GM21619 (cell line): Measurements from ENCODE around the gene SRSF7.
"Not testable (repeated sequence)": the region's sequence is repeated elsewhere in the genome, so short reads cannot be mapped to it uniquely, and the experiment has no call there.

ENCODE experiments used
- ATAC-seq: cut with Tn5 transposase; IDR thresholded peaks from one replicate; pipeline ENCODE4 v1.9.1; 2021; ENCODE audit not compliant: unreplicated experiment

SRSF7 gene

GRCh38 chr2:38734299-38735058, 16.7 kb downstream of the SRSF7 start:
- no peak for ATAC-seq

GRCh38 chr2:38733300-38733971, 17.7 kb downstream of the SRSF7 start:
- ATAC-seq = no peak

- no peak for ATAC-seq
These were observed 19.4 kb downstream of the SRSF7 start for GRCh38 chr2:38731684-38732221.

DNA sequence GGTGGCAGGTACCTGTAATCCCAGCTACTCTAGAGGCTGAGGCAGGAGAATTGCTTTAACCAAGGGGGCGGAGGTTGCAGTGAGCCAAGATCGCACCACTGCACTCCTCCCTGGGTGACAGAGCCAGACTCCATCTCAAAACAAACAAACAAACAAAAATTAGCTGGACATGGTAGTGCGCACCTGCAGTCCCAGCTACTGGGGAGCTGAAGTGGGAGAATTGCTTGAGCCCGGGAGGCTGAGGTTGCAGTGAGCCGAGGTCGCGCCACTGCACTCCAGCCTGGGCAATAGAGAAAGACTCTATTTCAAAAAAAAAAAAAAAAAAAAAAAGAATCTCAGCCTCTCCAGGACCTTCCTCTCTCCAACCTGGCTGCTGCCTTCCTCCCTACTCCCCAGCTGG, 20.1 kb downstream of the SRSF7 start:
- no peak for ATAC-seq

GRCh38 chr2:38728694-38729093, 22.5 kb downstream of the SRSF7 start:
- no peak for ATAC-seq

- ATAC-seq = no peak
These were observed 23.5 kb downstream of the SRSF7 start for GRCh38 chr2:38727661-38728060.

GRCh38 chr2:38723173-38723572, 28.0 kb downstream of the SRSF7 start:
- peak; percentile 61 for ATAC-seq

DNA sequence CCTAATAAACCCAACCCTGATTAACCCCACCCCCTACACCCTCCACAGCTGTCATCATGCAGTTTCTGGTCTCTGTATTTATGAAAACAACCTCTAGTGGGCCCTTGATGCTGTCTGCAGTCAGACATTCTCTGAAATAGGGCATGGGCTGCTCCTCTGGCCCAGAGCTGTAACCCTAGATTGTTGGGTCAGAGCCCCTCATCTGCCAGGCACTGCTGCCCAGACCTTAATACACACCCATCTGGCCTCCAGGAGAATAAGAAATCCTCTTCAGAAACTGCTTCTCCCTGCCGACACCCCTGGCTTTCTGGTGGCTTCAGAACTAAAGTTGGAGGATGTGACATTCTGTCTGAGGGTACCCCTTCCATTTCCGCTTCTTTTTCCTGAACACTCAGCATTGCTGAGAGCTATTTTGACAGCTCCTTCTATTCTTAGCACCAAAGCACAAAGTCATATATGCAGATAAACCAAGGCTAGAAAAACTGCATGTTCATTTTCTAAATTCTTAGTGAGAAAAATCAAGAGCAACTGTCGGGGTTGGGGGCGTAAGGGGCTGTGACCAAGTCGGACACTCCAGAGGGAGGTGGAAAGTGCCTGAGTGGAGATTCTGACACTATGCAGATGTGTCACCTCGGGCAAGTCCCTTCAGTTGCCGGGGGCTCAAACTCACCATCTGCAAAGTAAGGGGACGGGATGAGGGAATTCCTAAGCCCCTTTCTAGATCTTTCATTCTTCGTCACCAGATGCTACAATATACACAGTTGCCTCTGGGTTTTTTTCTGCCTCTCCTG, 28.7 kb downstream of the SRSF7 start:
- ATAC-seq = peak; percentile 48

GRCh38 chr2:38720613-38721241, 30.4 kb downstream of the SRSF7 start:
- ATAC-seq = no peak

- no peak for ATAC-seq
These were observed 31.5 kb downstream of the SRSF7 start for GRCh38 chr2:38719706-38720105.

DNA sequence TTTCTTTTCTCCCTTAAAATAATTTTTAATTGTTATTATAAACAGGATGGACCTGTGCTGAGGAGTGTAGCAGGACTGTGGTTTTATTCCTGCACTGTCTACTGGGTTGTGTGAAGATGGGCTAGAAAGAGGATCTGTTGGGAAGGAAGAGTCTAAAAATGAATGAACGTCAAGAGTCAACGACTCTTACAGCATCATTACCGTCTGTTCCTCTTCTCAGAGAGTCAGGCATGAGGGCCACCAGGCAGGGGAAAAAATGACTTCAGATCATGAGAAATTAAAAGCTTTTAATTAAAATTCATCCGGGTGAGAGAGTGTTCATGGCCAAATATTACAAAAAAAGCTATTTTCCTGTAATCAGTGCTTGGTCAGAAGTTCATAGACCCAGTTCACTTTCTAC, 32.6 kb downstream of the SRSF7 start:
- ATAC-seq = no peak

GRCh38 chr2:38716185-38716584, 35.0 kb downstream of the SRSF7 start:
- no peak for ATAC-seq

DNA sequence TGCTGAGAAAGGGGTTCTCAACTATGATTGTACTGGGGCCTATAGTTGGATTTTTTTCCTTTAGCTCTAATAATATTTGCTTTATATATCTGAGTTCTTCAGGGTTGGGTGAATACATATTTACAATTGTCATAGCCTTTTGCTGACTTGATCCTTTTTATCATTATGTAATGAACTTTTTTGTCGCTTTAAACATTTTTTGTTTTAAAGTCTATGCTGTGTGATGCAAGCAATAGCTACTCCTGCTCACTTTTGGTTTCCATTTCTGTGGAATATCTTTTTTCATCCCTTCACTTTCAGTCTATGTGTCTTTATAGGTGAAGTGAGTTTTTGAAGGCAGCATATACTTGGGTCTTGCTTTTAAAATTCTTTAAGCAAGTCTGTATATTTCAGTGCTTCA, 36.2 kb downstream of the SRSF7 start:
- not testable (repeated sequence) for ATAC-seq

- no peak for ATAC-seq
These were observed 37.8 kb downstream of the SRSF7 start for GRCh38 chr2:38713338-38713737.

DNA sequence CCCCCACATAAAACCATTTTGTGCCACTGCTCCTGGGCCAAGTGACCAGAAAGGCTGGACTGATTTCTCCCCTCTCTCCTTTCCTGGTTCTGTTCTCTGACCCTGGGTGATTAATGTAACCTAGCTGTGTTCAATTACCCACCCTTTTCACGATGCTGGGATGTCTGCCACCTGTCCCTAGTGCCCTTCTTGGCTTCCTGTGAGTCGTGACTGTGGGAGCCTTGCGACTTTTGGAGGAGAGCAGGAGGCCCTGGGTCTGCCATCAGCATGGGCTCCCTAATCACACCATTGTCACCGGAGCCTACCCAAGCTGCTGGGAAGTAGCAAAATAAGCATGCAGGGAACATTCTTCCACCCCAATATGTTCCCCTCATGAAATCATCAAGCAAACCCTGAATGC, 38.3 kb downstream of the SRSF7 start:
- no peak for ATAC-seq

GRCh38 chr2:38712413-38712812, 38.7 kb downstream of the SRSF7 start:
- ATAC-seq = no peak

DNA sequence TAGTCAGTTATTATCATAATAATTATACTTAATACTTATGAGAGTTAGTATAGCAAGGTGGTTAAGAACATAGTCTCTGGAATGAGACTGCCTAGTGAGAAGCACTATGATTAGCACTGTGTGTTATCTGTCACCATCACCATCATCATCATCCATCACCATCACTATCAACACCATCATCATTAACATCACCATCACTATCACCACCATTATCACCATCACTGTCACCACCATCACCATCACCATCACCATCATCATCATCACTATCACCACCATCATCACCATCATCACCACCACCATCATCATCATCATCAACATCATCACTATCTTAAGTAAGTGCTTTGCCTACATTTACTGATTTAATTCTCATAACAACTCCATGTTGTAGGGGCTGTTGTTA, 39.6 kb downstream of the SRSF7 start:
- ATAC-seq = no peak

- peak; percentile 88 for ATAC-seq
These were observed 41.5 kb downstream of the SRSF7 start for GRCh38 chr2:38709567-38710194.

GRCh38 chr2:38708900-38709566, 42.1 kb downstream of the SRSF7 start:
- no peak for ATAC-seq

- ATAC-seq = not testable (repeated sequence)
These were observed 42.7 kb downstream of the SRSF7 start for GRCh38 chr2:38708491-38708890.
